Right atrium auricular region (tissue), 2 donors: ENCODE results near the gene HS6ST3. TPM values are rescaled to one million over a fixed set of nuclear protein-coding genes. Genes with fewer than 3 reads are reported as not detected.

Experiments
- DNase-seq: peaks from one replicate; pipeline ENCODE4 v3.0.0-alpha.2; 2019; ENCODE audit warnings: low spot score
- H3K27ac ChIP-seq, 2 donors: fragments of 200-600 bp; sonication (generic); 1 replicate in 1 of 2; 2 replicates in 1 of 2; pipeline ENCODE4 v1.5.1; 2016 to 2019
- H3K27me3 ChIP-seq, 2 donors: fragments of 200-600 bp; sonication (generic); one replicate each; pipeline versions ENCODE4 v1.5.1 to v1.6.0; 2017 to 2019
- H3K36me3 ChIP-seq: fragments of 200-600 bp; sonication (generic); one replicate; pipeline ENCODE4 v1.5.1; 2016
- H3K4me1 ChIP-seq, 2 donors: fragments of 200-600 bp; sonication (generic); one replicate each; pipeline versions ENCODE4 v1.5.1 to v1.6.0; 2017 to 2019
- H3K4me3 ChIP-seq, 2 donors: fragments of 200-600 bp; sonication (generic); 1 replicate in 1 of 2; 2 replicates in 1 of 2; pipeline ENCODE4 v1.5.1; 2017 to 2019; ENCODE audit warnings: mild to moderate bottlenecking in 1 of 2, moderate library complexity in 1 of 2
- H3K9me3 ChIP-seq, 2 donors: fragments of 200-600 bp; sonication (generic); one replicate each; pipeline ENCODE4 v1.5.1; 2019
- CTCF ChIP-seq, 2 donors: fragments of 200-600 bp; sonication (generic); IDR thresholded peaks; one replicate each; pipeline ENCODE4 v1.5.1; 2019; ENCODE audit warnings: antibody characterized with exemption in 2 of 2
- total RNA-seq, 2 donors: library from RNA; depleted of rRNA; stranded (reverse); fragments of >200 nt; gene quantifications; one replicate each; pipeline ENCODE4 v1.1.0, GENCODE V29; 2016

Gene HS6ST3
- total RNA-seq, 2 donors from 2014 or later, result 0.59 to 3.1 TPM

DNA sequence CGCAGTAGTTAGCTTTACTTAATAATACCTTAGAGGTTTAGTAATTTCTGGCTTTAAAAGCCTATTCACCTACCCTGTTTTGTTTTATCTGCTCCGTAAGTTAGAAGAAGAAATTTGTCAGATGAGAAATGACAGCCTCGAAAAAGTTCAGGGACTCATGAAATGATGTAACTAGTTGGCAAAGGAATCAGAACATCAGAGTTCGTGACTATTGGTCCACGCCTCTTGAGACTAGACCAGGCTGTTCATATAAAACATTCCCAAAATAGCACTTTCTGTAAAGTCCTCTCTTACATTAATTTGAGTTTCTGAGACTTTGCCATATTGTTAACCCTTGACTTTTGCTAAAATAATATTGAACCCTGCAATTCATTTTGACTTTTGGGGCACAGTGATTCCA lies 92.0 kb downstream of the HS6ST3 start:
- H3K27ac ChIP-seq, result no peak overlapping the region
- no peak for DNase-seq

GRCh38 chr13:96185818-96186217 lies 95.9 kb downstream of the HS6ST3 start:
- H3K4me3 ChIP-seq, result no peak overlapping the region
- H3K27me3 ChIP-seq, result no peaks in the 10 kb centered on the region
- H3K4me1 ChIP-seq, result peaks cover 0 to 5% of the 10 kb centered on the region in 2 donors
- no peaks in the 10 kb centered on the region for H3K36me3 ChIP-seq
- DNase-seq, result no peak
- no peaks in the 10 kb centered on the region for H3K9me3 ChIP-seq
- no peak for TF ChIP-seq CTCF (IDR thresholded peaks at IDR 0.05)
- H3K27ac ChIP-seq, result no peak overlapping the region

More for the DNA sequence above, 92.0 kb downstream of the HS6ST3 start:
- H3K4me1 ChIP-seq, result peaks cover 0 to 5% of the 10 kb centered on the region in 2 donors
- no peaks in the 10 kb centered on the region for H3K9me3 ChIP-seq
- H3K27me3 ChIP-seq, result no peaks in the 10 kb centered on the region
- no peak for TF ChIP-seq CTCF (IDR thresholded peaks at IDR 0.05)
- H3K4me3 ChIP-seq, result no peak overlapping the region
- no peaks in the 10 kb centered on the region for H3K36me3 ChIP-seq

GRCh38 chr13:96191367-96191766 lies 101.5 kb downstream of the HS6ST3 start:
- Histone ChIP-seq H3K9me3 (no peaks in the 10 kb centered on the region), H3K27ac (no peak overlapping the region), H3K4me3 (no peak overlapping the region), H3K27me3 (no peaks in the 10 kb centered on the region), H3K36me3 (no peaks in the 10 kb centered on the region), H3K4me1 (no peaks in the 10 kb centered on the region)
- no peak for DNase-seq
- TF ChIP-seq CTCF (IDR thresholded peaks at IDR 0.05), result no peak

- H3K4me1 ChIP-seq, result no peaks in the 10 kb centered on the region
- H3K4me3 ChIP-seq, result no peak overlapping the region
- no peaks in the 10 kb centered on the region for H3K9me3 ChIP-seq
- H3K36me3 ChIP-seq, result no peaks in the 10 kb centered on the region
- TF ChIP-seq CTCF (IDR thresholded peaks at IDR 0.05), result no peak
- H3K27me3 ChIP-seq, result no peaks in the 10 kb centered on the region
- no peak overlapping the region for H3K27ac ChIP-seq
- no peak for DNase-seq
Observed at GRCh38 chr13:96193728-96194310, 103.9 kb downstream of the HS6ST3 start.

GRCh38 chr13:96198038-96198437 lies 108.1 kb downstream of the HS6ST3 start:
- no peaks in the 10 kb centered on the region for H3K9me3 ChIP-seq
- no peak for TF ChIP-seq CTCF (IDR thresholded peaks at IDR 0.05)
- no peaks in the 10 kb centered on the region for H3K27me3 ChIP-seq
- DNase-seq, result no peak
- H3K4me1 ChIP-seq, result no peaks in the 10 kb centered on the region
- H3K4me3 ChIP-seq, result no peak overlapping the region
- H3K36me3 ChIP-seq, result no peaks in the 10 kb centered on the region
- H3K27ac ChIP-seq, result no peak overlapping the region

DNA sequence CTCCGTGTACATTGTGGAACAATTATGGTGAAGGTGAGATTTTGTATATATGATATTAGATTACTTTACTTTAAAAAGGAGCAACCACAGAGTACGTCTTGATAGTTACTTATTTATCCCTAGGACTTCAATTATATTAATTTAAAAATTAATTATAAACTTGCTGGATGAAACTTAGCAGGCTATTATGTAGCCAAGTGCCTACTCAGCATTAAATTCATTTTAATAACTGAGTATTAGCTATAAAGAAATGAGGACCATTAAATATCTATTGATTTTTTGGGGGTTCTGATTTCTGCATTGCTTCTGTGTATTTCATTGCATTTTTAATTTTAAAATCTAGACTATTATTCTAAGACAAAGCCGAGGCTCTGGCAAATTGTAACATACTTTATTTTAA lies 109.4 kb downstream of the HS6ST3 start:
- DNase-seq, result no peak
- Histone ChIP-seq H3K4me3 (no peak overlapping the region), H3K9me3 (no peaks in the 10 kb centered on the region), H3K27ac (no peak overlapping the region), H3K27me3 (no peaks in the 10 kb centered on the region), H3K36me3 (no peaks in the 10 kb centered on the region), H3K4me1 (no peaks in the 10 kb centered on the region)
- TF ChIP-seq CTCF (IDR thresholded peaks at IDR 0.05), result no peak
